IPS-20b (cell line): ENCODE results near the gene RPL6.
"Not testable (repeated sequence)": the region's sequence is repeated elsewhere in the genome, so short reads cannot be mapped to it uniquely, and the experiment has no call there.

Experiments
- H3K27ac ChIP-seq: one replicate; pipeline ENCODE4 v1.5.1; 2013; ENCODE audit warnings: low read length
- H3K27me3 ChIP-seq: 2 replicates; pipeline ENCODE4 v1.6.1; 2013; ENCODE audit warnings: mild to moderate bottlenecking, low read length, inconsistent platforms; ENCODE audit not compliant: insufficient read depth
- H3K36me3 ChIP-seq: 2 replicates; pipeline ENCODE4 v1.6.1; 2013; ENCODE audit warnings: low read depth, mild to moderate bottlenecking, inconsistent platforms, low read length, moderate library complexity; ENCODE audit not compliant: insufficient read depth
- H3K4me1 ChIP-seq: 2 replicates; pipeline ENCODE4 v1.6.1; 2013; ENCODE audit warnings: mild to moderate bottlenecking, control low read depth, inconsistent platforms, low read length, moderate library complexity; ENCODE audit not compliant: insufficient read depth
- H3K4me3 ChIP-seq: 2 replicates; pipeline ENCODE4 v1.5.1; 2013; ENCODE audit warnings: mild to moderate bottlenecking, low read length, inconsistent platforms
- H3K9ac ChIP-seq: 2 replicates; pipeline ENCODE4 v1.6.1; 2013; ENCODE audit warnings: low read depth, mild to moderate bottlenecking, inconsistent platforms, low read length, moderate library complexity
- H3K9me3 ChIP-seq: 2 replicates; pipeline ENCODE4 v1.6.1; 2013; ENCODE audit warnings: mild to moderate bottlenecking, low read depth, low read length, inconsistent platforms; ENCODE audit not compliant: insufficient read depth

The RPL6 gene

DNA sequence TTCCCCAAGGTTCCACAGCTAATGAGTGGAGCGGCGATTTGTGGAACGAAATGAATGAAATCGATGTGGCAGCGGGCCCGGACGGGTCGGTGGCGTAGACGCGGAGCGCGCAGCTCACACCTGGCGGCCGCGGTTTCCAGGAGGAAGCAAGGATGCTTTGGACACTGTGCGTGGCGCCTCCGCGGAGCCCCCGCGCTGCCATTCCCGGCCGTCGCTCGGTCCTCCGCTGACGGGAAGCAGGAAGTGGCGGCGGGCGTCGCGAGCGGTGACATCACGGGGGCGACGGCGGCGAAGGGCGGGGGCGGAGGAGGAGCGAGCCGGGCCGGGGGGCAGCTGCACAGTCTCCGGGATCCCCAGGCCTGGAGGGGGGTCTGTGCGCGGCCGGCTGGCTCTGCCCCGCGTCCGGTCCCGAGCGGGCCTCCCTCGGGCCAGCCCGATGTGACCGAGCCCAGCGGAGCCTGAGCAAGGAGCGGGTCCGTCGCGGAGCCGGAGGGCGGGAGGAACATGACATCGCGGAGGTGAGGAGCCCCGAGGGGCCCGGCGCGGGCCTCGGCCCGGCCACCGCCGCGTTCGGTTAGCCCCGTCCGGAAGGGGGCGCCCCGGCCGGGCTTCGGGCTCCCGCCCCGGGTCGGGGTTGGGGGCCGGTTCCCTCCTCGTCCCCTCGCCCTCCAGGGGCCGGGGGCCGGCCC, 9.3 kb upstream of the RPL6 start, which contains the start of gene PTPN11:
PTPN11 (plus strand) TSS at position 340 of the 689 bp plus-strand sequence; CDS start at position 505, 165 bp downstream.
- peak within 1 kb of the TSS; percentile 40 for H3K27ac ChIP-seq
- peak within 1 kb of the TSS; percentile 97 for H3K9ac ChIP-seq
- H3K4me1 ChIP-seq = peaks cover 3% of the 10 kb centered on the region
- H3K9me3 ChIP-seq = no peaks in the 10 kb centered on the region
- 0 out of 2 replicates have a peak, but pooled peaks cover 11% of the 10 kb centered on the region for H3K36me3 ChIP-seq
- peak within 1 kb of the TSS; percentile 99 for H3K4me3 ChIP-seq
- no peaks in the 10 kb centered on the region for H3K27me3 ChIP-seq

DNA sequence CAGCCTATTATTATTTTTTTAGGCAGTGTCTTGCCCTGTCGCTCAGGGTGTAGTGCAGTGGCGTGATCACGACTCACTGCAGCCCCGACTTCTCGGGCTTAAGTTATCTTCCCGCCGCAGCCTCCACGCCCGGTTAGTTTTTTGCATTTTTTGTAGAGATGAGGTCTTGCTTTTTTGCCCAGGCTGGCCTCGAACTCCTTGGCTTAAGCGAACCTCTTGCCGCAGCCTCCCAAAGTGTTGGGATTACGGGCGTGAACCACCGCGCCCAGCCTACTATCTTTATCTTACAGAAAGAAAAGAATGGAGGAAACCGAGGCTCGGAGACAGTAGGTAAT, 8.8 kb upstream of the RPL6 start:
- H3K27ac ChIP-seq = peak overlapping the region; percentile 40
- no peaks in the 10 kb centered on the region for H3K9me3 ChIP-seq
- H3K4me1 ChIP-seq = peaks cover 3% of the 10 kb centered on the region
- no peaks in the 10 kb centered on the region for H3K27me3 ChIP-seq
- peak overlapping the region; percentile 97 for H3K9ac ChIP-seq
- H3K4me3 ChIP-seq = peak overlapping the region; percentile 99
- 0 out of 2 replicates have a peak, but pooled peaks cover 11% of the 10 kb centered on the region for H3K36me3 ChIP-seq

DNA sequence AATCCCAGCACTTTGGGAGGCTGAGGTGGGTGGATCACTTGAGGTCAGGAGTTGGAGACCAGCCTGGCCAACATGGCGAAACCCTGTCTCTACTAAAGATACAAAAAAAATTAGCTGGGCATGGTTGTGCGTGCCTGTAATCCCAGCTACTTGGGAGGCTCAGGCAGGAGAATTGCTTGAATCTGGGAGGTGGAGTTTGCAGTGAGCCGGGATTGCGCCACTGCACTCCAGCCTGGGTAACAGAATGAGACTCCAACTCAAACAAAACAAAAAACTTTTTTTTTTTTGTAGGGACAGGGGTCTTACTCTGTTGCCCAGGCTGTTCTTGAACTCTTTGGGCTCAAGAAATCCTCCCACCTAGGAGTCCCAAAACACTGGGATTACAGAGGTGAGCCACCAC, 6.1 kb upstream of the RPL6 start:
- not testable (repeated sequence) for H3K36me3 ChIP-seq, H3K4me1 ChIP-seq, H3K9me3 ChIP-seq, H3K27ac ChIP-seq, H3K9ac ChIP-seq, H3K27me3 ChIP-seq, H3K4me3 ChIP-seq

GRCh38 chr12:112413855-112414625, 4.6 kb upstream of the RPL6 start:
- no peaks in the 10 kb centered on the region for H3K4me1 ChIP-seq
- no peak overlapping the region for H3K4me3 ChIP-seq
- no peaks in the 10 kb centered on the region for H3K27me3 ChIP-seq
- no peaks in the 10 kb centered on the region for H3K9me3 ChIP-seq
- H3K27ac ChIP-seq = no peak overlapping the region
- H3K9ac ChIP-seq = no peak overlapping the region
- H3K36me3 ChIP-seq = no peaks in the 10 kb centered on the region

DNA sequence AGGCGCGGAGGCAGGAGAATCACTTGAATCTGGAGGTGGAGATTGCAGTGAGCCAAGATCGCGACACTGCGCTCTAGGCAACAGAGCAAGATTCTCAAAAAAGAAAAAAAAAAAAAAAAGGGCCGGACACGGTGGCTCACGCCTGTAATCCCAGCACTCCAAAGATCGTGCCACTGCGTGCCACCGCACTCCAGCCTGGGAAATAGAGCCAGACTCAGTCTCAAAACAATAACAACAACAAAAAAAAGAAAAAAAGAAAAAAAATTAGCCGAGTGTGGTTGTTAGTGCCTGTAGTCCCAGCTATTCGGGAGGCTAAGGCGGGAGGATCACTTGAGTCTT, 470 bp upstream of the RPL6 start:
- Histone ChIP-seq H3K4me1 (peaks cover 5% of the 10 kb centered on the region), H3K9ac (no peak overlapping the region), H3K27me3 (no peaks in the 10 kb centered on the region), H3K9me3 (no peaks in the 10 kb centered on the region), H3K36me3 (peaks cover 41% of the 10 kb centered on the region), H3K27ac (no peak overlapping the region), H3K4me3 (no peak overlapping the region)

DNA sequence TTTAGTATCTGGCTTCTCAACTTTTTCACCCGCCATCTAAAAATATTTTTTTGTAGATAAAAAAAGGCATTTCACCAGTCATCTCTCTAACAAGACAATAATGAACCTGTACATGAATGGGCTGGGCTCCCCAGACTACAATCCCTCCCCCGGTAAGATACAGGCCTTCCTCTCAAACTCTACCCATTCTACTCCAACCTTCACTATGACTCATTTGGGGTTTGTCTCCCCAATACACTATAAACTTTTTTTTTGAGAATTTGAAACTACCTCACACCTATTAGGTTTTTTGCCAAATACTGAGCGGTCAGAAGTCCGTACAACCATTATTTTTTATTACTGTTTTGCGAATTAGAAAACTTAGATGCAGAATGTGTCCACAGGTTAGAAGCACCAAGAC, 784 bp downstream of the RPL6 start:
- Histone ChIP-seq H3K27me3 (no peaks in the 10 kb centered on the region), H3K9ac (peak overlapping the region; percentile 99), H3K27ac (peak overlapping the region; percentile 97), H3K9me3 (no peaks in the 10 kb centered on the region), H3K4me3 (peak overlapping the region; percentile 98), H3K4me1 (peaks cover 5% of the 10 kb centered on the region), H3K36me3 (peaks cover 51% of the 10 kb centered on the region)

- H3K9me3 ChIP-seq, H3K27me3 ChIP-seq, H3K4me1 ChIP-seq, H3K27ac ChIP-seq: not testable (repeated sequence)
- peak overlapping the region; percentile 98 for H3K4me3 ChIP-seq
- peaks cover 51% of the 10 kb centered on the region for H3K36me3 ChIP-seq
- peak overlapping the region; percentile 99; the same call in 1 of the 2 replicates for H3K9ac ChIP-seq
Observed at GRCh38 chr12:112407683-112408082, 1.7 kb downstream of the RPL6 start.

- no peaks in the 10 kb centered on the region for H3K9me3 ChIP-seq
- H3K4me3 ChIP-seq = peak overlapping the region; percentile 98
- no peak overlapping the region for H3K27ac ChIP-seq
- H3K4me1 ChIP-seq = peaks cover 5% of the 10 kb centered on the region
- H3K9ac ChIP-seq = peak overlapping the region; percentile 99; the same call in 1 of the 2 replicates
- no peaks in the 10 kb centered on the region for H3K27me3 ChIP-seq
- H3K36me3 ChIP-seq = peaks cover 51% of the 10 kb centered on the region
Observed at GRCh38 chr12:112406519-112407488, 2.6 kb downstream of the RPL6 start.

GRCh38 chr12:112401903-112402498, 7.4 kb downstream of the RPL6 start:
- Histone ChIP-seq H3K4me3 (no peak overlapping the region), H3K36me3 (peaks cover 31% of the 10 kb centered on the region), H3K27me3 (no peaks in the 10 kb centered on the region), H3K9me3 (no peaks in the 10 kb centered on the region), H3K27ac (no peak overlapping the region), H3K4me1 (peaks cover 1% of the 10 kb centered on the region; the same call in 1 of the 2 replicates), H3K9ac (no peak overlapping the region)

- H3K4me1 ChIP-seq = no peaks in the 10 kb centered on the region
- no peaks in the 10 kb centered on the region for H3K9me3 ChIP-seq
- no peak overlapping the region for H3K4me3 ChIP-seq
- peaks cover 22% of the 10 kb centered on the region for H3K36me3 ChIP-seq
- no peaks in the 10 kb centered on the region for H3K27me3 ChIP-seq
- no peak overlapping the region for H3K27ac ChIP-seq
- no peak overlapping the region for H3K9ac ChIP-seq
Observed at GRCh38 chr12:112401054-112401453, 8.4 kb downstream of the RPL6 start.

DNA sequence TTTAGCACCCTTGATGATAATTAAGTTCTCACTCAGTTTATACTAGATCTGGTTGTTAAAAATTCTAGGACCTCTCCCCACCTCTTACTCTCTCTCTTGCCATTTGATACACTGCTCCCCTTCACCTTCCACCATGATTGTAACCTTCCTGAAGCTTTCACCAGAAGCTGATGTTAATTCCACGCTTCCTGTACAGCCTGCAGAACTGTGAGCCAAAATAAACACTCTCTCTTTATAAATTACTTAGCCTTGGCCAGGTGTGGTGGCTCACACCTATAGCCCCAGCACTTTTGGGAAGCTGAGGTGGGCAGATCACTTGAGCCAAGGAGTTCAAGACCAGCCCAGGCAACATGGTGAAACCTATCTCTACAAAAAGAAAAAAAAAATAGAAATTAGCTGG, 16.1 kb downstream of the RPL6 start:
- no peak overlapping the region for H3K27ac ChIP-seq

More for the DNA sequence above, 16.1 kb downstream of the RPL6 start:
- H3K9ac ChIP-seq = no peak overlapping the region
- H3K4me3 ChIP-seq = no peak overlapping the region
- H3K27me3 ChIP-seq = no peaks in the 10 kb centered on the region
- H3K36me3 ChIP-seq = no peaks in the 10 kb centered on the region
- no peaks in the 10 kb centered on the region for H3K4me1 ChIP-seq
- H3K9me3 ChIP-seq = no peaks in the 10 kb centered on the region
